ENCODE measurements around the gene TMEM30A. TPM values are rescaled to one million over a fixed set of nuclear protein-coding genes. Genes with fewer than 3 reads are reported as not detected.

The TMEM30A gene
- total RNA-seq, 1 donor, result 59.1 TPM

DNA sequence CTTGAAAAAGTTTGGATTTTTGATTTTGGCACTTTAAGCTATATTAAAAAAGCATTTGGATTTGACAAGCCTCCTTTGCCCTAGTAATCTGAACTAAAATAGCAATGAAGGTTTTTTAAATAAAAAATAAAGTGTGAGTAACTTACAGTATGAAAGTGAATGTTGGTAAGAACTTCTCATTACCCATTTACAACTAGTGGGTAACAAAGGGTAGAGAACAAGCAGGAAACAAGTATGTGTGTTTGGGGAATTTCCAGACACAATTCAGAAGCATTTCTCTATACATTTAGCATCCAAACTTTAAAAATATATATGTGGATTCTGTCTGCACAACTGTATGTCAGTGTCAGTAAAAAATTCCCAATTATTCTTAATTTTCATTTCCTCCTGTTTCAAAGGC is 2.9 kb downstream of the TMEM30A start:
- no peaks in the 10 kb centered on the region for H3K27me3 ChIP-seq (ENCODE audit: insufficient read depth, low read length)
- H3K4me3 ChIP-seq (ENCODE audit: low read length), result no peak overlapping the region
- H3K4me1 ChIP-seq (ENCODE audit: insufficient read depth, low read length), result peaks cover 23% of the 10 kb centered on the region
- no peaks in the 10 kb centered on the region for H3K9me3 ChIP-seq (ENCODE audit: low read depth, low read length)

DNA sequence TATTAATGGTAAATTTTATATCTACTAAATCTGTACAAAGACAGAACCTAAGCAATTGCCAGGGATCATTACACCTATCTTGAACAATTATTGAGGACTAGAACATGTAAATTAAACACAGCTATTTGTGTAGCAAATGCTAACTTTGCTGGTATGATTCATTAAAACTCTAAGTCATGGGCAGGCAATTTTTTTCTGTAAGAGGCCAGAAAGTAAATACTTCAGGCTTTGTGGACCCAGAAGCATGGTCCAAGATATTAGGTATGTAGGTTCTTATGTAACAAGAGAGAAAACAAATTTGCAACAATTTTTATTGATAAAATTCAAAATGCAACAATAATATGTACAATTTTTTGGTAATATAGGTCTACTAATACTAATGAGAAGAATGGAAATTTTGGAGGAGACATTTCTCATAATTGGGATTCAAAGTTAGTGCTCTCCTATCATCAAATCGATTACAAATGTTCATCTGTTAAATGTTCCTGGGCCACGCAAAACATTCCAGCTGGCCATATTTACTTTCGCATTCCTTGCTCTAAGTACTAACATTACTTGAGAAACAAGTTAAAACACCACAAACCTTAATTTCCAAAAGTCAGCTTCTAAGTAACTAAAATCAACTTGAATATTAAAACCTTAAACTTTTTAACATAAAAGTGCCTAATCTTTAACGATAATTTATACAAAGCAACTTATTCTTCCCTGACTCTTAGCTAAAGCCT is 4.3 kb downstream of the TMEM30A start:
- no peak overlapping the region for H3K4me3 ChIP-seq (ENCODE audit: low read length)
- H3K27me3 ChIP-seq (ENCODE audit: insufficient read depth, low read length), result no peaks in the 10 kb centered on the region
- H3K4me1 ChIP-seq (ENCODE audit: insufficient read depth, low read length), result peaks cover 17% of the 10 kb centered on the region
- no peaks in the 10 kb centered on the region for H3K9me3 ChIP-seq (ENCODE audit: low read depth, low read length)

DNA sequence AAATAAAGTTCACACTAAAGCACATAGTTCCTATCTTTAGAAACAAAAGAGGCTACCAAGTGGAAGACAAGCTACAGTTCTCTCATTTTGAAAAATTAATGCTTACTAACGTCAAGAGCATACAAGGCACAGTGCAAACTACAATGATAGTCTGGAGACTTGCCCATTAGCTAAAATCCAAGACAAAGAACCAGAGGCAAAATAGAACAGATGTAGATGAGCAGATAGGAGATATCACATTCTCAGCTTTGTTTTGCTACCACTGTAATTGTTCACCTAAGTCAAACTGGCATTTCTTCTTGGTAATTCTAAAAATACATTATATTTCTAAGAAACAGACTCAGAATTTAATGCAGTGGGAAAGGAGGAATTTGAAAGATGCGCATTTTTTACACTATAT is 5.2 kb downstream of the TMEM30A start:
- no peaks in the 10 kb centered on the region for H3K27me3 ChIP-seq (ENCODE audit: insufficient read depth, low read length)
- H3K4me1 ChIP-seq (ENCODE audit: insufficient read depth, low read length), result peaks cover 17% of the 10 kb centered on the region
- H3K9me3 ChIP-seq (ENCODE audit: low read depth, low read length), result no peaks in the 10 kb centered on the region
- H3K4me3 ChIP-seq (ENCODE audit: low read length), result no peak overlapping the region

DNA sequence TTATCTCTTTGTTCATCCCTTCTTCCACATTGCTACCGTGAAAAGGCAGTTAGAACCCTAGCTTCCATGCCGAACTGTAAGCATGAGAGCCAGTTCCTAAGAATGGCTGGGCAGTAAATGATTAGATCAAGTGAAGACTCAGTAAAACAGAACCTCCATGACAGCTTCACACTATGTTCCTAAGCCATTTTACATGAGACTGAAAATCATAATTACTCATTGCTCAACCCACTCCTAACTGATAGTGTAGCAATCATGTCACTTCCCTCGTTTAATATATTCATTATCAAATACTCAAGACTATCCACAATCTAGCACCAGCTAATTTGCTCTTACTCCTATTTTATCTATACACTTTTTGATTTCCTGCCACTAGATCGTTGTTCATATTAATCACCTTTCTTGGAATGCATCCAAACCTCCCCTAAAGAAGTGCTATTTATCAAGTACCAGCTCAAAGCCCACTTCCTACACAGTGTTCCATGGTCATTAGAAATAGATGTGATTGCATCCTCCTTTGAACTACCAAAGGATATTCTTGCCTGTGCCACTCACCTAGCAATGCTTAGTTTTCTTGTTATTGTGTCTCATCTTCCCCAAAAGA is 6.0 kb downstream of the TMEM30A start:
- Histone ChIP-seq H3K4me3 (ENCODE audit: low read length) (no peak overlapping the region), H3K9me3 (ENCODE audit: low read depth, low read length) (no peaks in the 10 kb centered on the region), H3K27me3 (ENCODE audit: insufficient read depth, low read length) (no peaks in the 10 kb centered on the region), H3K4me1 (ENCODE audit: insufficient read depth, low read length) (peaks cover 19% of the 10 kb centered on the region)

DNA sequence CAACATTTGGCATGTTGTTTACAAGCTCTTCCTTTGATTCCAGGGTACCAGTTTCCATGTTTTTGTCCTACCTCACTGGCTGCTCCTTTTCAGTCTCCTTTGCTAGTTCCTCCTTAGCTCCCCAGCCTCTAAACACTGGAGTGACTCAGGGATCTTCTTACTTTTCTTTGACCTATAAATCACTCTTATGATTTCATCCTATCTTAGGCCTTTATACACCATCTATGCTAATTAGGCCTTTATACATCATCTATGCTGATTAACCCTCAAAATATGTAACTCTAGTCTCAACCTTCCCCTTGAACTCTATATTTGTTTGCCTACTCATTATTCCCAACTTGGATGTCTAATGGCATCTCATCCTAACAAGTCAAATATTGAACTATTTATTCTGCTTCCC is 9.5 kb downstream of the TMEM30A start:
- no peaks in the 10 kb centered on the region for H3K9me3 ChIP-seq (ENCODE audit: low read depth, low read length)
- no peak overlapping the region for H3K4me3 ChIP-seq (ENCODE audit: low read length)
- no peaks in the 10 kb centered on the region for H3K27me3 ChIP-seq (ENCODE audit: insufficient read depth, low read length)
- peaks cover 24% of the 10 kb centered on the region for H3K4me1 ChIP-seq (ENCODE audit: insufficient read depth, low read length)

DNA sequence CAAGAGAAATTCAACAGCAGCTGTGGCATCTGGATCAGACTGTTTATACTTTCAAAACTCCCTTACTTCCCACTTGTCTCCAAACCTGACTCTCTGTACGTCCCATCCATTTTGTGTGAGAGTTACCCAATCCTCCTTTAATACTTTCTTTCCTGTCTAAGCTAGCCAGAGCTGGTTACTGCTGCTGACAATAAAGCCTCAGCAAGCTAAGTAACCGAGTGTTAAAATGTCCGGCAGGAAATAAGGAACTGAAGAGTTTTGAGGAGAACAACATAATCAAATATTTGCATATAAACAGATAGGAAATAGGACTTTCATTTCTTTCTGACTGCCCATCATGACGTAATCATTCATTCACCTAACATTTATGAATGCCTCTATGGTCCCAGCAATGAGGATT is 11.6 kb downstream of the TMEM30A start:
- H3K4me3 ChIP-seq (ENCODE audit: low read length), result no peak overlapping the region
- H3K4me1 ChIP-seq (ENCODE audit: insufficient read depth, low read length), result peaks cover 15% of the 10 kb centered on the region
- no peaks in the 10 kb centered on the region for H3K27me3 ChIP-seq (ENCODE audit: insufficient read depth, low read length)
- H3K9me3 ChIP-seq (ENCODE audit: low read depth, low read length), result no peaks in the 10 kb centered on the region

DNA sequence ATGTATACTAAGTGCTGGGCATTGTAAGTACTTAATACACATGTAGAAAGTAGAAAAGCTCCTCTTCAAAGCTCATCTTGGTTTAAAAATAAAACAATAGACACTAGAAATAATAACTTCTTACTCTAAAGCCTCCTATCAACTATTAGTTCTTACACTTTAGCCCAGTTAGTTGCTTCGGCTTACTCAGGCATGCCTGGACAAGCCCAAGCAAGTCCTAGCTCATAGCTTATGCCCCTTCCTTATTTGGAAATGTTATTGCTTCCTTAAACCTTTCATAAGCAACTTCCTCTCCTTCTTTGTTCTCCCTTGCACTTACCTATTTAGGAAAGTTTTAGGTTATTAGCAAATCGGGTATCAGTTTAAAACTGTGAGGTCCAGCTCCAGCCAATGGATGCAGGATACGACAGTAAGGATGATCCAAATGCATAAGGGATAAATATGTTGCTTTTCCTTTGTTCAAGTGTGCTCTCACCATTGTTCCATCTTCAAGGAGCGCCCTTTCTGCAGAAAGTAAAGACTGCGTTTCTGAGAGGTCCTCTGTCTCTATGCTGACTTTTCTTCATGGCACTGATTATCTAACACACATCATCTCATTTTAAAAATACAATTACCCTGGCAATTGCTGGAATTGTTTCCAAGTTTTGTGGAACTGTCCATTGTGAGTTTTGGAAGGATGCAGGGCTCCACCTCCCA is 12.3 kb downstream of the TMEM30A start:
- Histone ChIP-seq H3K4me3 (ENCODE audit: low read length) (no peak overlapping the region), H3K4me1 (ENCODE audit: insufficient read depth, low read length) (peaks cover 15% of the 10 kb centered on the region), H3K9me3 (ENCODE audit: low read depth, low read length) (no peaks in the 10 kb centered on the region), H3K27me3 (ENCODE audit: insufficient read depth, low read length) (no peaks in the 10 kb centered on the region)

DNA sequence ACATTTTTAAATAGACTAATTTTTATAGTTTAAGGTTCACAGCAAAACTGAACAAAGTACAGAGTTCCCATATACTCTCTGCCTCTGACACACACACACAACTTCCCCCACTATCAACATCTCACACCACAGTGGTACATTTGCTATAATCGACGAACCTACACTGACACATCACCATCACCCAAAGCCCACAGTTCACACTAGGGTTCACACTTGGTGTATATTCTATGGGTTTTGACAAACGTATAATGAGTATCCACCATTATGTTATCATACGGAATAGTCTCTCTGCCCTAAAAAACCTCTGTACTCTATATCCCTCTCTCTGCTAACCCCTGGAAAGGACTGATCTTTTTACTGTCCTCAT is 15.6 kb downstream of the TMEM30A start:
- H3K9me3 ChIP-seq (ENCODE audit: low read depth, low read length), result no peaks in the 10 kb centered on the region
- H3K27me3 ChIP-seq (ENCODE audit: insufficient read depth, low read length), result no peaks in the 10 kb centered on the region
- peaks cover 15% of the 10 kb centered on the region for H3K4me1 ChIP-seq (ENCODE audit: insufficient read depth, low read length)
- no peak overlapping the region for H3K4me3 ChIP-seq (ENCODE audit: low read length)

DNA sequence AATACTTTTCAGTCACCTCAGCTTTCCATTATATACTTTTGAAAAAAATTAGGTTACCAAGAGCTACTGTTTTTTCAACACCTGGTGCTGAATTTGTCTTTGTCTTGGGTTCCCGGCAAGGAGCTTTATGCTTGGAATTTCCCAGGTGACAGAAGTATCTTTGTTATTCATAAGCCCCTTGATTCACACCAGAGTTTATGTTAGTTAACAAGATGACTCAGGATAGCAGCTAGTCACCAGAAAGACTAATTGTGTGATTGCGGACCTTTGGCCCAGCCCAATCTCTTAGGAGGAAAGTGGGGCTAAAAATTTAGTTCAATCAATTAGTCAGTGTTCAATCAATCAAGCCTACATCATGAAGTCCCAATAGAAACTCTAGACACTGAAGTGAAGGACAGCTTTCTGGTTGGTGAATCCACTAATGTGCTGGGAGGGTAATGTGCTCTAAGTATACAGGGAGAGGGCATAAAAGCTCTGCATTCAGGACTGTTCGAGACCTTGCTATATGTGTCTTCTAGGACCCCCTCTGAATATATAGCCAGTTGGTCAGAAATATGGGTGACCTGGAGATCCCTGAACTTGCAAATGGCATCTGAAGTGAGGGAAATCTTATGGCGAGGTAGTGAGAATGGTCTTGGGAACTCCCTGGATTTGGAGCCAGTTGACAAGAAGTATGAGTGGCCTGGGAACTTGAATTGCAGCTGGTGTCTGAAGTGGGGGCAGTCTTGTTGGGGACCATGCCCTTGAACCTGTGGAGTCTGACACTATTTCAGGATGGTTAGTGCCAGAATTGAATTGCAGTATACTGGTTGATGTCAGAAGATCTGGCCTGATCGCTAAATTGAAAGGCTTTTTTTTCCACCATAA is 16.2 kb downstream of the TMEM30A start:
- H3K4me3 ChIP-seq (ENCODE audit: low read length), result no peak overlapping the region
- no peaks in the 10 kb centered on the region for H3K9me3 ChIP-seq (ENCODE audit: low read depth, low read length)
- no peaks in the 10 kb centered on the region for H3K27me3 ChIP-seq (ENCODE audit: insufficient read depth, low read length)
- peaks cover 11% of the 10 kb centered on the region for H3K4me1 ChIP-seq (ENCODE audit: insufficient read depth, low read length)

DNA sequence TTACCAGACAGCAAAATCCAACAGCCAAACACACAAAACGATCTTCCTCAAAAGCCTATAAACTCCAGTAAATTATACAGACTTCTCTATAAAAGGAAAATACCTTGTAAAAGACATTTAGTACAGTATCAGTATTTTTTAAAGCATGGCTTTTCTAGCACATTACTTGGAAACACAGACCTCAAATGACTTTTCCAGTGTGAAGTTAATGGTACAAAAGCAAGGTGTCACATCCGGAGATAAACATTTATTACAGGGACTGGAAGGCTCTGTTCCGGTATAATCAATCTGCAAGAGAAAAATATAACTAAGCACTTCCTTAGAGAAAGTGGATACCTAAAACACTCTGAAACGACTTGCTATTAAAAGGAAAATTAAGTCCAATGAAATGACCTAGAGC is 17.1 kb downstream of the TMEM30A start:
- Histone ChIP-seq H3K4me3 (ENCODE audit: low read length) (no peak overlapping the region), H3K4me1 (ENCODE audit: insufficient read depth, low read length) (peaks cover 2% of the 10 kb centered on the region), H3K9me3 (ENCODE audit: low read depth, low read length) (no peaks in the 10 kb centered on the region), H3K27me3 (ENCODE audit: insufficient read depth, low read length) (no peaks in the 10 kb centered on the region)

DNA sequence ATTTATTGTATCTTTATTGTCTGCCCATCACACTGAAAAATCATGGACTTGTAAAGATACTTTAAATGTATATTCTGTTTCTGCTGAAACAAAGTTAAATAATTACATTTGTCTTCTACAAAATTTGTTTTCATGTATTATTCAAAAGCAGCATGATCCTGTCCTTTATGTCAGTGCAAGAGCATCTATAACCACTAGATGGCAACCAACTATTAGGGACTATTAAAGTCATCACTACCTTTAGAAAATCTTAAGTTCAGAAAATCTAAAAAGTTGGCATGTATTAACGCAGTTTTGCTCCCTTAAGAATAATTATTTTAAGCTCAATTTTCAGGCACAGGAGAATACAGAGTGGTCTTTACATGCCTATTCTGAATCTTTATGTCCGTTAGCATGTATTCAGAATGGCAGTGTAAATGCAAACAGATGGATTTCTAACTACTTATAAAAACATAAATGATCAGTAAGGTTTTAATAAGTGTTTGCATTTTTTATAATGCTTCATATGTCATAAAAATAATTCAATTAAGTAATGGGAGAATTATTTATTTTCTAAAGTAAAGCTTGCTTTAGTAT is 17.8 kb downstream of the TMEM30A start:
- Histone ChIP-seq H3K9me3 (ENCODE audit: low read depth, low read length) (no peaks in the 10 kb centered on the region), H3K4me1 (ENCODE audit: insufficient read depth, low read length) (no peaks in the 10 kb centered on the region), H3K4me3 (ENCODE audit: low read length) (no peak overlapping the region), H3K27me3 (ENCODE audit: insufficient read depth, low read length) (no peaks in the 10 kb centered on the region)

DNA sequence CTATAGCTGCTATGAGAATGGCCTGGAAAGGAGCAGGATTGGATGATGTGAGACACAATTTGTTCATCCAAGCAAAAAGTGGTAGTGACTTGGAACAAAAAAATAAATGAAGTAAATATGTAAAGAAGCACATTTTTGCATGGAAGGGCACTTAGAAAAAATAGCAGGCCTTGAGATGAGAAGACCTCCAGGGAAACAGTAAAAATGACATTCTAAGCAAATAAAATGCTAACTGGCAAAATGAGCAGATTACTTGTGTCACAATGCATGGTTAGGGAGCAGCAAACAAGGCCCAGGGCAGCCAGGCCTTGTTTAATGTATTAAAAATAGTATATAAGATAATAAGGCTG is 21.2 kb downstream of the TMEM30A start:
- Histone ChIP-seq H3K9me3 (ENCODE audit: low read depth, low read length) (no peaks in the 10 kb centered on the region), H3K27me3 (ENCODE audit: insufficient read depth, low read length) (no peaks in the 10 kb centered on the region), H3K4me3 (ENCODE audit: low read length) (no peak overlapping the region), H3K4me1 (ENCODE audit: insufficient read depth, low read length) (no peaks in the 10 kb centered on the region)

DNA sequence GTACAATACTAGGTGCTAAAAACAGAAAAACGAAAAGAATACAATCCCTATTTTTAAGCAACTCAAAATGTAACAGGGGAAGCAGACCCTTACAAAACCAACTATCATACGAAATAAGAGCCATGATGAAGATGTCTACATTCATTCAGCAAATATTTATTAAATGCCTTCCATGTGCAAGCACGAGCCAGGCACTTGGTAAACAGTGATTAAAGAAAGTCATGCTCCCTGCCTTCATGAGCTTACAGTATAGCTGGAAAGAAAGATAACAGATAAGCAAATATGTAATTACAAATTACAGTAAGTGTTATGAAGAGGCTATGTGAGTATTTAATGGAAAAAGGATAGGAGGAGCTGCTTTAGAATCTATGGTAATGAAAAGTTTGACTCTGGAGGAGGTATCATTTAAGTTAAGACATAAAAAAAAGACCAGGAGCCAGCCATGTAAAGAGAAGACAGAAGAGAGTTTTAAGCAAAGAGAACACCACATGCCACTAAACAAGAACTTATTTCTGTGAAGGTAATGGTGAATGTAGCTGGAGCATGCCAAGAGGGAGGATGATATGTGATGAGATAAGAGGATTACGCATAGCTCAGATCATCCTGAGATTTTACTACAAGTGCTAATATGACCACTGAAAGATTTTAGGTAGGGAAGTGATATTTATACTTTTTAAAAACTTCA is 21.7 kb downstream of the TMEM30A start:
- Histone ChIP-seq H3K27me3 (ENCODE audit: insufficient read depth, low read length) (no peaks in the 10 kb centered on the region), H3K4me3 (ENCODE audit: low read length) (no peak overlapping the region), H3K4me1 (ENCODE audit: insufficient read depth, low read length) (no peaks in the 10 kb centered on the region), H3K9me3 (ENCODE audit: low read depth, low read length) (no peaks in the 10 kb centered on the region)

DNA sequence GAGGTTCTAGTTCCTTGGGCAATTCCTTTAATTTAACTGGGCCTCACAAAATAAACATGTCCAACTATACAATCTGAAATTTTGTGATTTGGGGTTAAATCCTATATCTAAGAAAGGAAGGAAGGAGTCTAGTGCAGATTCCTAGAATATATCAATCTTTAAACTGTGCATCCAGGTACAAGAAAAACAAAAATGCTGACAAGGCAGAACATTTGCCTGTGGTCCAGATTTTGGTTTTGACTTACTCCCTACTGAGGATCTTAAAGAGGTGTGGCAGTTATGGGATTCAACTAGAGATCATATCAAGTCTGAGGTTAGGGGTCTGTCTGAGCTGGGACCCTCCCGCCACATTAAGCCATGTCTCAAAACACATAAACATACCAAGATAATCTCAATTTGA is 23.3 kb downstream of the TMEM30A start:
- no peaks in the 10 kb centered on the region for H3K27me3 ChIP-seq (ENCODE audit: insufficient read depth, low read length)
- no peaks in the 10 kb centered on the region for H3K4me1 ChIP-seq (ENCODE audit: insufficient read depth, low read length)
- H3K4me3 ChIP-seq (ENCODE audit: low read length), result no peak overlapping the region
- no peaks in the 10 kb centered on the region for H3K9me3 ChIP-seq (ENCODE audit: low read depth, low read length)
